B cell (primary cell): Measurements from ENCODE around the gene SHFL. TPM values are rescaled to one million over a fixed set of nuclear protein-coding genes. Genes with fewer than 3 reads are reported as not detected.

ENCODE experiments used
- ATAC-seq: fragments of 200-7000 bp; cut with Tn5 transposase; one replicate; pipeline ENCODE4 v1.10.0; 2021; ENCODE audit warnings: low read depth, mild to moderate bottlenecking, moderate number of reproducible peaks, moderate library complexity
- CTCF ChIA-PET: fragments of 350-600 bp; sonication (Branson Sonifier 250); formaldehyde crosslinking; loops from one replicate; lab custom pipeline; 2021; ENCODE audit warnings: antibody characterized with exemption, inconsistent platforms; lab: Charles Lee
- POLR2A ChIA-PET: fragments of 350-600 bp; sonication (Branson Sonifier 250); formaldehyde crosslinking; loops from one replicate; lab custom pipeline; 2021; ENCODE audit warnings: antibody characterized with exemption; lab: Charles Lee
- DNase-seq: peaks from one replicate; pipeline ENCODE4 v3.0.0; 2013
- H2AFZ ChIP-seq: 2 replicates; pipeline ENCODE4 v1.6.1; 2012; ENCODE audit warnings: mild to moderate bottlenecking, low read depth, low read length; ENCODE audit not compliant: insufficient read depth, poor library complexity, severe bottlenecking
- H3K27ac ChIP-seq, 2 donors: 1 replicate in 1 of 2; 2 replicates in 1 of 2; pipeline ENCODE4 v1.5.1; 2012 to 2013; ENCODE audit warnings: low read length in 2 of 2, mild to moderate bottlenecking in 2 of 2, moderate library complexity in 1 of 2
- H3K27me3 ChIP-seq, 4 experiments: fragments of 200-600 bp in 1 of 4; sonication (generic) in 1 of 4; replicated peaks in 1 of 4; 1 replicate in 2 of 4; 2 replicates in 2 of 4; pipeline versions ENCODE4 v1.6.1 to v1.7.0; 2013 to 2016; ENCODE audit warnings: low read length in 3 of 4, mild to moderate bottlenecking in 2 of 4, mixed read lengths in 1 of 4, moderate library complexity in 1 of 4; ENCODE audit not compliant: insufficient read depth in 4 of 4, control insufficient read depth in 3 of 4; ENCODE audit errors: control extremely low read depth in 1 of 4
- H3K36me3 ChIP-seq, 2 experiments: replicated peaks in 1 of 2; 1 replicate in 1 of 2; 2 replicates in 1 of 2; pipeline versions ENCODE4 v1.6.1 to v1.7.1; 2013; ENCODE audit warnings: low read length in 1 of 2; ENCODE audit not compliant: insufficient read depth in 2 of 2, control insufficient read depth in 1 of 2; ENCODE audit errors: control extremely low read depth in 1 of 2, extremely low read depth in 1 of 2
- H3K4me1 ChIP-seq, 2 donors: fragments of 200-600 bp in 1 of 2; sonication (generic) in 1 of 2; 1 replicate in 1 of 2; 2 replicates in 1 of 2; pipeline versions ENCODE4 v1.5.1 to v1.6.1; 2013 to 2017; ENCODE audit warnings: low read length in 2 of 2; ENCODE audit not compliant: control insufficient read depth in 2 of 2, insufficient read depth in 2 of 2
- H3K4me2 ChIP-seq: replicated peaks from 2 replicates; pipeline ENCODE3; 2012; ENCODE audit warnings: mild to moderate bottlenecking, low read depth, low read length; ENCODE audit not compliant: poor library complexity, severe bottlenecking
- H3K4me3 ChIP-seq, 5 experiments: fragments of 200-600 bp in 1 of 5; sonication (generic) in 1 of 5; 1 replicate in 3 of 5; 2 replicates in 2 of 5; pipeline versions ENCODE4 v1.5.1 to v1.7.0; 2011 to 2016; ENCODE audit warnings: low read length in 4 of 5, mild to moderate bottlenecking in 4 of 5, low read depth in 2 of 5, control low read depth in 1 of 5, moderate library complexity in 1 of 5; ENCODE audit not compliant: insufficient read depth in 1 of 5; ENCODE audit errors: control extremely low read depth in 1 of 5, extremely low read depth in 1 of 5
- H3K79me2 ChIP-seq: fragments of 200-600 bp; sonication (generic); one replicate; pipeline ENCODE4 v1.6.0; 2016; ENCODE audit warnings: low read length; ENCODE audit not compliant: control insufficient read depth, insufficient read depth
- H3K9ac ChIP-seq: fragments of 200-600 bp; sonication (generic); 2 replicates; pipeline ENCODE4 v1.6.1; 2017; ENCODE audit warnings: mild to moderate bottlenecking, low read length, moderate library complexity
- H3K9me3 ChIP-seq, 3 donors: one replicate each; pipeline versions ENCODE4 v1.6.1 to v1.7.1; 2013; ENCODE audit warnings: low read length in 2 of 3; ENCODE audit not compliant: control insufficient read depth in 2 of 3, insufficient read depth in 1 of 3; ENCODE audit errors: control extremely low read depth in 1 of 3
- H4K20me1 ChIP-seq: 2 replicates; pipeline ENCODE4 v1.6.0; 2012; ENCODE audit warnings: mild to moderate bottlenecking, low read length; ENCODE audit not compliant: insufficient read depth, control insufficient read depth, poor library complexity, severe bottlenecking
- H3K27ac Mint-ChIP-seq: one replicate; pipeline ENCODE4 v1.8.0; 2021; ENCODE audit warnings: mixed read lengths
- H3K27me3 Mint-ChIP-seq: one replicate; pipeline ENCODE4 v1.8.0; 2021; ENCODE audit warnings: mixed read lengths
- H3K4me1 Mint-ChIP-seq: one replicate; pipeline ENCODE4 v1.8.0; 2021; ENCODE audit warnings: mixed read lengths
- H3K4me3 Mint-ChIP-seq: one replicate; pipeline ENCODE4 v1.8.0; 2021; ENCODE audit warnings: mixed read lengths
- H3K9me3 Mint-ChIP-seq: one replicate; pipeline ENCODE4 v1.8.0; 2022; ENCODE audit warnings: mixed read lengths; ENCODE audit not compliant: insufficient read depth
- EZH2 ChIP-seq: IDR thresholded peaks from 2 replicates; pipeline ENCODE4 v1.6.1; 2012; ENCODE audit warnings: borderline replicate concordance, low read depth, mild to moderate bottlenecking, moderate library complexity, low read length; ENCODE audit not compliant: insufficient read depth, poor library complexity, severe bottlenecking
- WGBS: methylation state at CpG from one replicate; pipeline ENCODE4 v1.1.5; 2013; ENCODE audit warnings: missing lambda C conversion rate; ENCODE audit not compliant: insufficient coverage; 5-methylcytosine and 5-hydroxymethylcytosine counted together
- intact Hi-C: fragments of 100-400 bp; cut with micrococcal nuclease; formaldehyde crosslinking; loops from one replicate; pipeline ENCODE4 v1.10.0; 2022
- polyA plus RNA-seq: library from polyadenylated mRNA; depleted of rRNA; stranded (reverse); fragments of >200 nt; gene quantifications from 2 replicates; pipeline ENCODE4 v1.2.3, GENCODE V29; 2012
- total RNA-seq, 2 donors: library from RNA; stranded (reverse); fragments of 120-200 nt in 1 of 2; gene quantifications; 1 replicate in 1 of 2; 2 replicates in 1 of 2; pipeline versions ENCODE4 v1.2.3 to v1.2.4, GENCODE V29; 2013 to 2022
- TF ChIP-seq, protein P1 (sequence below): fragments of 200-600 bp; IDR thresholded peaks from one replicate; pipeline ENCODE4 v1.8.0; 2022; ENCODE audit warnings: antibody characterized with exemption, mild to moderate bottlenecking

The SHFL gene
- total and polyA plus RNA-seq, 2 donors (not counting 1 experiment from before 2014, with no cell fraction given) = 109 to 205 TPM

DNA sequence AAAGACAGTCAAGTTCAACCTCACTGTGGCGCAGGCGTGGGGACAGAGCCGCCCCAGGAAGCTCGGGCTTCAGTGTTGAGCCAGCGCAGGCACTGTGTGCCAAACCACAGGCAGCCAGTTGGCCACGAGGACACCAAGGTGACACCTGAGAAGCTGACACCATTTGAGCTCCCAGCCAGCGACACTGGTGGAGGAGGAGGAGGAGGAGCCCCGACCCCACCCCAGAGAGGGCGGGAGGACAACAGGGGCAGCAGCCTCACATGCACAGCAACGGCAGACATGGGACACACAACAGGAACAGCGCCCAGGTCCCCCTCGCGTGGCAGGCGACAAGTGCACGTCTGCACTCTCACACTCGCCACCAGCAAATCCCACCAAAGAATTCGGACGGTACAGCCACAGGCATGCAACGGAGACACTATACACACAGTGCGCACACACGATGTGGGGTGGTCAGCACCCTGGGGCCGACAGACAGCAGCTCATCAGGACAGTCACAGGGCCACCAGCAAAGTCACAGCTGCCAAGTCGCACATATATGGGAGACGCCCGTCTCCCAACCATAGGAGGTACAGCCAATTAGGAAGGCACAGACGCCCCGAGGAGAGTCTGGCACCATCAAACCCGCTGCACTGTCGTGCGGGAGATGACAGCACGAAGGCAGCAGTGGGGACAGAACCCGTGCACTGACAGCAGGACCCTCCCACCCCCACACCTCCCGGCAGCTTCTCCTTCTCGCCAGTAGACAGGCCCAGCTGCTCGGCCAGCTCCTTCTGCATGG lies 30.2 kb downstream of the SHFL start:
- peaks cover 41% of the 10 kb centered on the region for H3K4me1 Mint-ChIP-seq
- H3K27me3 Mint-ChIP-seq = no peaks in the 10 kb centered on the region
- no peak overlapping the region for H2AFZ ChIP-seq

More for the DNA sequence above, 30.2 kb downstream of the SHFL start:
- DNase-seq (no peak), ATAC-seq (no peak)
- Histone ChIP-seq H3K4me2 (no peak overlapping the region), H3K4me3 (no peak overlapping the region), H4K20me1 (peaks cover 71% of the 10 kb centered on the region), H3K9me3 (peaks cover 0 to 6% (median 0%) of the 10 kb centered on the region in 3 donors), H3K9ac (no peak overlapping the region), H3K4me1 (peaks cover 31 to 37% of the 10 kb centered on the region in 2 donors), H3K27me3 (no peaks in the 10 kb centered on the region), H3K36me3 (peaks cover 0 to 37% of the 10 kb centered on the region in 2 experiments), H3K27ac (no peak overlapping the region), H3K79me2 (peaks cover 33% of the 10 kb centered on the region)
- POLR2A ChIA-PET = interaction anchor here (0.6 to 6.6 kb wide), 3 partner anchors 15 to 316 kb away, joined by 3 to 62 read pairs (median 3); partner anchors contain the start of gene ANGPTL6
- TF ChIP-seq EZH2 = no peak
- TF ChIP-seq, protein P1, sequence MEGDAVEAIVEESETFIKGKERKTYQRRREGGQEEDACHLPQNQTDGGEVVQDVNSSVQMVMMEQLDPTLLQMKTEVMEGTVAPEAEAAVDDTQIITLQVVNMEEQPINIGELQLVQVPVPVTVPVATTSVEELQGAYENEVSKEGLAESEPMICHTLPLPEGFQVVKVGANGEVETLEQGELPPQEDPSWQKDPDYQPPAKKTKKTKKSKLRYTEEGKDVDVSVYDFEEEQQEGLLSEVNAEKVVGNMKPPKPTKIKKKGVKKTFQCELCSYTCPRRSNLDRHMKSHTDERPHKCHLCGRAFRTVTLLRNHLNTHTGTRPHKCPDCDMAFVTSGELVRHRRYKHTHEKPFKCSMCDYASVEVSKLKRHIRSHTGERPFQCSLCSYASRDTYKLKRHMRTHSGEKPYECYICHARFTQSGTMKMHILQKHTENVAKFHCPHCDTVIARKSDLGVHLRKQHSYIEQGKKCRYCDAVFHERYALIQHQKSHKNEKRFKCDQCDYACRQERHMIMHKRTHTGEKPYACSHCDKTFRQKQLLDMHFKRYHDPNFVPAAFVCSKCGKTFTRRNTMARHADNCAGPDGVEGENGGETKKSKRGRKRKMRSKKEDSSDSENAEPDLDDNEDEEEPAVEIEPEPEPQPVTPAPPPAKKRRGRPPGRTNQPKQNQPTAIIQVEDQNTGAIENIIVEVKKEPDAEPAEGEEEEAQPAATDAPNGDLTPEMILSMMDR = no peak
- 93% methylated on average over 35 of the region's 35 CpGs for WGBS
- H3K9me3 Mint-ChIP-seq = no peaks in the 10 kb centered on the region
- CTCF ChIA-PET = interaction anchor here (0.5 to 15.9 kb wide), 5 partner anchors 14 to 184 kb away, joined by 3 to 263 read pairs (median 3); partner anchors contain the start of genes ANGPTL6 and PPAN
- intact Hi-C loops = no loop called here
- peak overlapping the region; percentile 44 for H3K4me3 Mint-ChIP-seq
- peak overlapping the region; percentile 32 for H3K27ac Mint-ChIP-seq
